SK-N-MC (cell line): ENCODE data around the gene GPC6.

ENCODE experiments used
- EZH2 ChIP-seq: fragments of 200-600 bp; sonication (generic); IDR thresholded peaks from one replicate; pipeline ENCODE4 v1.6.1; 2017; ENCODE audit warnings: antibody characterized with exemption
- FOXP2 ChIP-seq: optimal IDR thresholded peaks from 2 replicates; pipeline ENCODE3; 2011; ENCODE audit warnings: mild to moderate bottlenecking, moderate library complexity; ENCODE audit not compliant: insufficient read depth; ENCODE audit errors: extremely low read length, control extremely low read depth
- POLR2AphosphoS5 ChIP-seq: IDR thresholded peaks from 2 replicates; pipeline ENCODE4 v1.6.1; 2012; ENCODE audit warnings: mild to moderate bottlenecking, low read depth, low read length, borderline replicate concordance

- no peak for TF ChIP-seq POLR2AphosphoS5
- TF ChIP-seq EZH2 = no peak
- TF ChIP-seq FOXP2 = no peak
Measured at GRCh38 chr13:94259984-94260383, 1033.4 kb downstream of the GPC6 start.
